Sigmoid colon (tissue), 7 donors: ENCODE measurements around the gene CCDC39. TPM values are rescaled to one million over a fixed set of nuclear protein-coding genes. Genes with fewer than 3 reads are reported as not detected.

Experiments
- DNase-seq: peaks from one replicate; pipeline ENCODE4 v3.0.0-alpha.2; 2019
- H3K27ac ChIP-seq, 4 donors: fragments of 200-600 bp; sonication (generic); one replicate each; pipeline ENCODE4 v1.5.1; 2016 to 2019; ENCODE audit warnings: mild to moderate bottlenecking in 1 of 4
- H3K27me3 ChIP-seq, 3 donors: fragments of 200-600 bp; sonication (generic); one replicate each; pipeline ENCODE4 v1.5.1; 2019; ENCODE audit warnings: mild to moderate bottlenecking in 1 of 3
- H3K36me3 ChIP-seq, 4 donors: fragments of 200-600 bp; sonication (generic); one replicate each; pipeline ENCODE4 v1.5.1; 2016 to 2019
- H3K4me1 ChIP-seq, 4 donors: fragments of 200-600 bp; sonication (generic); one replicate each; pipeline ENCODE4 v1.5.1; 2017 to 2019
- H3K4me3 ChIP-seq, 4 donors: fragments of 200-600 bp; sonication (generic); one replicate each; pipeline ENCODE4 v1.5.1; 2017 to 2019; ENCODE audit warnings: mild to moderate bottlenecking in 2 of 4, moderate library complexity in 1 of 4
- H3K9me3 ChIP-seq, 4 donors: fragments of 200-600 bp in 3 of 4; sonication (generic) in 3 of 4; one replicate each; pipeline versions ENCODE4 v1.5.1 to v1.6.1; 2013 to 2019
- CTCF ChIP-seq, 4 experiments: fragments of 450-650 bp in 3 of 4; fragments of 200-600 bp in 1 of 4; IDR thresholded peaks; one replicate each; pipeline ENCODE4 v1.5.1; 2016 to 2019; ENCODE audit warnings: antibody characterized with exemption in 4 of 4, mild to moderate bottlenecking in 3 of 4, moderate library complexity in 2 of 4
- EP300 ChIP-seq, 4 donors: sonication (generic); formaldehyde crosslinking; IDR thresholded peaks; one replicate each; pipeline ENCODE4 v1.6.1; 2017; ENCODE audit warnings: antibody characterized with exemption in 4 of 4
- POLR2A ChIP-seq, 2 donors: fragments of 450-650 bp; IDR thresholded peaks; one replicate each; pipeline ENCODE4 v1.6.1; 2016; ENCODE audit warnings: antibody characterized with exemption in 2 of 2, mild to moderate bottlenecking in 2 of 2, moderate library complexity in 2 of 2
- POLR2AphosphoS5 ChIP-seq, 4 donors: sonication (generic); formaldehyde crosslinking; IDR thresholded peaks; one replicate each; pipeline ENCODE4 v1.6.1; 2017; ENCODE audit warnings: antibody characterized with exemption in 4 of 4
- WGBS, 2 donors: extraction: QIAGEN DNeasy Blood & Tissue Kit; methylation state at CpG; one replicate each; pipeline ENCODE4 v1.1.7; 2013; 5-methylcytosine and 5-hydroxymethylcytosine counted together
- intact Hi-C: fragments of 100-400 bp; cut with DNase I; formaldehyde crosslinking; loops from one replicate; pipeline ENCODE4 v1.15.1; 2023
- polyA plus RNA-seq, 3 donors: library from polyadenylated mRNA; stranded (reverse); fragments of 200-250 nt; gene quantifications; one replicate each; pipeline ENCODE4 v1.2.3, GENCODE V29; 2013
- total RNA-seq, 4 donors: library from RNA; depleted of rRNA; stranded (reverse); fragments of >200 nt; gene quantifications; one replicate each; pipeline ENCODE4 v1.1.0, GENCODE V29; 2016
- donor health status: healthy with polysubstance abuse.
- donor health status: Bipolar disorder and iron deficiency.
- donor health status: healthy.

Gene CCDC39
- total and polyA plus RNA-seq, 7 donors = 0.01 to 1.1 (median 0.16) TPM; not detected in 4

DNA sequence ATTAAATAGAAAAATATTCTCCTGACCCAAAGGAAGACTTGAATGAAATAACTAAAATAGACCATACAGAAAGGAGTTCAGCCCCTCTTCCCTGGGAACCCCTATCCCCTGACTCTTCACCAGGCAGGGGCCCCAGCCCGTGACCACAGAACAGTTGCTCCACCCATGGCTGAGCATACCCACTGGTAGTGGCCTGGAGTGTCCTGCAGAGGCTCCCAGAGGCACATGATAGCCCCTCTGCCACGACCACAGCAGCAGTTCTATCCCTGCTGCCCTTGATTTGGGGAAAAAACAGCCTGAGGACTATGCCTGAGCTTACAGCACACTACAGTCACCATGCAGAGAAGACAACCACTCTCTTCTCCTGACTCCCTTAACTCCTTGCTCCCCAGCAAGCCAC lies 45.6 kb downstream of the CCDC39 start:
- Histone ChIP-seq H3K36me3 (no peaks in the 10 kb centered on the region), H3K4me1 (no peaks in the 10 kb centered on the region), H3K4me3 (no peak overlapping the region), H3K27me3 (no peaks in the 10 kb centered on the region), H3K27ac (no peak overlapping the region), H3K9me3 (no peaks in the 10 kb centered on the region)
- 19 to 20% methylated on average over 2 of the region's 2 CpGs for WGBS, 2 donors
- intact Hi-C loops = no loop called here
- no peak for DNase-seq
- TF ChIP-seq EP300 (IDR thresholded peaks at IDR 0.05) = no peak
- TF ChIP-seq POLR2AphosphoS5 (IDR thresholded peaks at IDR 0.05) = no peak
- no peak for TF ChIP-seq CTCF (IDR thresholded peaks at IDR 0.05)
- TF ChIP-seq POLR2A (IDR thresholded peaks at IDR 0.05) = no peak

- no peaks in the 10 kb centered on the region for H3K27me3 ChIP-seq
- no peaks in the 10 kb centered on the region for H3K4me1 ChIP-seq
- 92 to 93% methylated on average over 3 of the region's 3 CpGs for WGBS, 2 donors
- no peaks in the 10 kb centered on the region for H3K9me3 ChIP-seq
- DNase-seq = no peak
- no peak for TF ChIP-seq CTCF (IDR thresholded peaks at IDR 0.05)
- TF ChIP-seq POLR2A (IDR thresholded peaks at IDR 0.05) = no peak
- TF ChIP-seq EP300 (IDR thresholded peaks at IDR 0.05) = no peak
- no peak for TF ChIP-seq POLR2AphosphoS5 (IDR thresholded peaks at IDR 0.05)
- H3K27ac ChIP-seq = no peak overlapping the region
- intact Hi-C loops = no loop called here
- no peak overlapping the region for H3K4me3 ChIP-seq
- H3K36me3 ChIP-seq = no peaks in the 10 kb centered on the region
Measured at GRCh38 chr3:180631317-180631716, 48.0 kb downstream of the CCDC39 start.

DNA sequence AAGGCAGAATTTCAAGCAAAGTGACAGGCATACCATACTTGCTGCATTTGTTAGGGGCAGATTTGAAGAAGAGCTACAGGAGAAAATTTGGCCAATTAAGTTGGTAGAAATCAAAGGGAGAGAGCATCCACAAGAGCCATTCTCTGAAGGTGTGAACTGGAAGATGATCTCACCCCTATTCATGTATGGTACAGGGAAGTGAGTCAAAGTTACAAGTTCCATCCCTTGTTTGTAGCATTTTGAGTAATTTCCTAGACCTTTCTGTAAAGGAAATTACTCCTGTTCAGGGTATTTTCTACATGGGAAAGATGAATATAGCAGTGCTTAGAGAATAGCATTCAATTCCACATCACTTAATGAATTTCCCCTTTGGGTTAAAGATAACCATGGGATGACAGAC lies 48.9 kb downstream of the CCDC39 start:
- intact Hi-C loops = no loop called here
- Histone ChIP-seq H3K4me1 (no peaks in the 10 kb centered on the region), H3K27ac (no peak overlapping the region), H3K36me3 (no peaks in the 10 kb centered on the region), H3K9me3 (no peaks in the 10 kb centered on the region), H3K4me3 (no peak overlapping the region), H3K27me3 (no peaks in the 10 kb centered on the region)
- no peak for TF ChIP-seq CTCF (IDR thresholded peaks at IDR 0.05)
- no peak for TF ChIP-seq POLR2AphosphoS5 (IDR thresholded peaks at IDR 0.05)
- no peak for TF ChIP-seq POLR2A (IDR thresholded peaks at IDR 0.05)
- TF ChIP-seq EP300 (IDR thresholded peaks at IDR 0.05) = no peak
- no peak for DNase-seq

GRCh38 chr3:180626844-180627243 lies 52.4 kb downstream of the CCDC39 start:
- TF ChIP-seq POLR2AphosphoS5 (IDR thresholded peaks at IDR 0.05) (no peak), CTCF (IDR thresholded peaks at IDR 0.05) (no peak), POLR2A (IDR thresholded peaks at IDR 0.05) (no peak), EP300 (IDR thresholded peaks at IDR 0.05) (no peak)
- intact Hi-C loops = no loop called here
- WGBS, 2 donors = 63 to 94% methylated on average over 2 of the region's 2 CpGs
- Histone ChIP-seq H3K27me3 (no peaks in the 10 kb centered on the region), H3K4me3 (no peak overlapping the region), H3K4me1 (no peaks in the 10 kb centered on the region), H3K27ac (no peak overlapping the region), H3K36me3 (no peaks in the 10 kb centered on the region), H3K9me3 (no peaks in the 10 kb centered on the region)
- no peak for DNase-seq

- no peaks in the 10 kb centered on the region for H3K9me3 ChIP-seq
- no peak for TF ChIP-seq POLR2A (IDR thresholded peaks at IDR 0.05)
- no peak for TF ChIP-seq EP300 (IDR thresholded peaks at IDR 0.05)
- no peak for TF ChIP-seq CTCF (IDR thresholded peaks at IDR 0.05)
- no peak for TF ChIP-seq POLR2AphosphoS5 (IDR thresholded peaks at IDR 0.05)
- H3K4me3 ChIP-seq = no peak overlapping the region
- DNase-seq = no peak
- H3K27ac ChIP-seq = no peak overlapping the region
- WGBS, 2 donors = 89 to 90% methylated on average over 2 of the region's 2 CpGs
- intact Hi-C loops = no loop called here
- no peaks in the 10 kb centered on the region for H3K4me1 ChIP-seq
- no peaks in the 10 kb centered on the region for H3K27me3 ChIP-seq
- no peaks in the 10 kb centered on the region for H3K36me3 ChIP-seq
Measured at GRCh38 chr3:180624714-180625113, 54.6 kb downstream of the CCDC39 start.
